Gastroesophageal sphincter (tissue), 4 donors: ENCODE measurements around the gene NUDT14. TPM values are rescaled to one million over a fixed set of nuclear protein-coding genes. Genes with fewer than 3 reads are reported as not detected.

ENCODE experiments used
- ATAC-seq: fragments of 150-250 bp; one replicate; pipeline ENCODE4 v1.9.1; 2016; ENCODE audit warnings: mild to moderate bottlenecking, moderate library complexity
- H3K27ac ChIP-seq, 4 donors: fragments of 200-600 bp; sonication (generic) in 3 of 4; 1 replicate in 3 of 4; 2 replicates in 1 of 4; pipeline ENCODE4 v1.5.1; 2016 to 2019
- H3K27me3 ChIP-seq: fragments of 200-600 bp; sonication (generic); one replicate; pipeline ENCODE4 v1.5.1; 2019
- H3K36me3 ChIP-seq, 2 donors: fragments of 200-600 bp; sonication (generic); one replicate each; pipeline ENCODE4 v1.5.1; 2019; ENCODE audit warnings: control low read depth in 1 of 2
- H3K4me1 ChIP-seq, 3 donors: fragments of 200-600 bp; sonication (generic); 1 replicate in 2 of 3; 2 replicates in 1 of 3; pipeline ENCODE4 v1.5.1; 2016 to 2019; ENCODE audit warnings: control low read depth in 2 of 3
- H3K4me3 ChIP-seq, 2 donors: fragments of 200-600 bp; sonication (generic); one replicate each; pipeline ENCODE4 v1.5.1; 2019; ENCODE audit warnings: mild to moderate bottlenecking in 1 of 2, moderate library complexity in 1 of 2
- H3K9me3 ChIP-seq, 3 donors: fragments of 200-600 bp; sonication (generic); one replicate each; pipeline ENCODE4 v1.5.1; 2017 to 2019; ENCODE audit warnings: control low read depth in 2 of 3
- CTCF ChIP-seq, 4 experiments: fragments of 200-600 bp in 2 of 4; fragments of 450-650 bp in 2 of 4; sonication (generic) in 1 of 4; IDR thresholded peaks; one replicate each; pipeline ENCODE4 v1.5.1; 2017 to 2019; ENCODE audit warnings: antibody characterized with exemption in 4 of 4, mild to moderate bottlenecking in 2 of 4, moderate library complexity in 2 of 4
- EP300 ChIP-seq: sonication (generic); formaldehyde crosslinking; IDR thresholded peaks from one replicate; pipeline ENCODE4 v1.6.1; 2017; ENCODE audit warnings: antibody characterized with exemption, mild to moderate bottlenecking
- POLR2A ChIP-seq, 2 donors: fragments of 450-650 bp; IDR thresholded peaks; one replicate each; pipeline ENCODE4 v1.6.1; 2017; ENCODE audit warnings: antibody characterized with exemption in 2 of 2, mild to moderate bottlenecking in 2 of 2, moderate library complexity in 1 of 2
- POLR2AphosphoS5 ChIP-seq: sonication (generic); formaldehyde crosslinking; IDR thresholded peaks from one replicate; pipeline ENCODE4 v1.6.1; 2017; ENCODE audit warnings: antibody characterized with exemption
- WGBS, 2 donors: methylation state at CpG; one replicate each; pipeline ENCODE4 v1.1.5; 2018; ENCODE audit warnings: low coverage in 1 of 2; 5-methylcytosine and 5-hydroxymethylcytosine counted together
- total RNA-seq, 4 donors: library from RNA; depleted of rRNA; stranded (reverse); fragments of >200 nt; gene quantifications; one replicate each; pipeline ENCODE4 v1.1.0, GENCODE V29; 2016

NUDT14 gene
- total RNA-seq, 4 donors from 2014 or later = 3.4 to 8.4 (median 4.6) TPM

DNA sequence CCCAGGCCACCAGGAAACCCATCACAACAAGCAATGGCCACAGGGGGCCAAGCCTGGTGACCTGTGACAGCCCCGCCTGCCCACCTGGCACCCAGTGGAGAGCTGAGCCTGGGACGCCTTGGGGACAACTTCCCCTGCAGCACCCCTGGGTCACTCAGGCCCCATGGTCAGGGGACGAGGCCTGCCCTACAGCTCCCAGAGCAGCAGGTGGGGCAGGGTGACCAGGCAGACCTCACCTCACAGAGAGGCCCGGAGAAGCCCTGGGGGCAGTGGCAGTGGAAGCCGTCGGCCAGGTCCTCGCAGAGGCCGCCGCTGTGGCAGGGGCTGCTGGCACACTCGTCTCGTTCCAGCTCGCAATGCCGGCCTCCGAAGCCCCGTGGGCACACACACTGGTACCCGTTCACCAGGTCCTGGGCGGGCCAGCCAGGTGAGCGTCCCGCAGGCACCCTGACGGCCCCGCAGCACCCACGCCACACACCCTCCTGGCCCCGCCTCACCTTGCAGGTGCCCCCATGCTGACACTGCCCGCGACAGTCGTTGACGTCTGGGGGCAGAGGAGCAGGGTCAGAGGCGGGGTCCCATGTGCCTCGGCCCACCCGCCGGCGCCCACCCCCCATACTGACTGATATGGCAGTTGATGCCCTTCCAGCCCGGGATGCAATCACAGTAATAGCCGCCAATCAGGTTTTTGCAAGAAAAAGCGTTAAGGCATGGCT is 30.6 kb downstream of the NUDT14 start:
- no CpG with 5 or more reads among the region's 35 CpGs for WGBS, 2 donors
- TF ChIP-seq POLR2A (IDR thresholded peaks at IDR 0.05) (no peak), POLR2AphosphoS5 (no peak), CTCF (IDR thresholded peaks at IDR 0.05) (no peak), EP300 (no peak)
- no peak for ATAC-seq

GRCh38 chr14:105150026-105150367 is 31.1 kb downstream of the NUDT14 start:
- H3K27me3 ChIP-seq = no peaks in the 10 kb centered on the region
- WGBS, 2 donors = 62 to 95% methylated on average over 2 of the region's 4 CpGs
- peaks cover 0 to 15% of the 10 kb centered on the region in 2 donors for H3K36me3 ChIP-seq
- TF ChIP-seq POLR2A (IDR thresholded peaks at IDR 0.05) = no peak
- TF ChIP-seq EP300 = no peak
- no peak for TF ChIP-seq POLR2AphosphoS5
- TF ChIP-seq CTCF (IDR thresholded peaks at IDR 0.05) = no peak
- H3K4me1 ChIP-seq = no peaks in the 10 kb centered on the region
- no peaks in the 10 kb centered on the region for H3K9me3 ChIP-seq
- H3K4me3 ChIP-seq = no peak overlapping the region
- no peak for ATAC-seq
- H3K27ac ChIP-seq = no peak overlapping the region

More for the DNA sequence above, 30.6 kb downstream of the NUDT14 start:
- Histone ChIP-seq H3K4me3 (no peak overlapping the region), H3K27me3 (no peaks in the 10 kb centered on the region), H3K4me1 (no peaks in the 10 kb centered on the region), H3K27ac (no peak overlapping the region), H3K9me3 (no peaks in the 10 kb centered on the region), H3K36me3 (peaks cover 0 to 15% of the 10 kb centered on the region in 2 donors)

DNA sequence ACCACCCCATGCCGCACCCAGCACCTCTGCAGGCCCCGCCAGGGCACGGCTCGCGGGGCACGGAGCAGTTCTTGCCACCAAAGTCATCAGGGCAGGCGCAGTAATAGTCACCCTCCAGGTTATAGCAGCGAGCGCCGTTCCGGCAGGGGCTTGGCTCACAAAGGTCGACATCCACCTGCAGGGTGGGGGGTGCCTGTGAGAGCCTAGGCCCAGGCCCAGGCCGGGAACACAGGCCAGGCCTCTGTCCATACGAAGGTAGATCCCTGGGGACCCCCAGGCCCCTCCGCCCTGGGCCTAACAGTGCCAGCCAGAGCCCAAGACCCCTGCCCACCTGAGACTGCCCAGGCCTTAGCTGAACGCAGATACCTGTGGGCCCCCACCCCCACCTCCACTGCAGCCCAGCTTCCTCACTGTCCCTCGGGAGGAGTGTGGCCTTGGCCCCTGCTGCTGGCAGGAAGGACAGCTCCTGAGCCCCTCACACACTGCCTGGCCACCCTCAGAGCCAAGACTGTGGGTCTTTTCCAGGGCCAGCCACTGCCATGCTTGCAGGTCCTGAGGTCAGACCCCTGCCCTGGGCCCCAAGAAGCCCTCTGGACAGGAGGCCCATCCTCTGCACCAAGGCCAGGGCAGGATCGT is 31.8 kb downstream of the NUDT14 start:
- Histone ChIP-seq H3K9me3 (no peaks in the 10 kb centered on the region), H3K27me3 (no peaks in the 10 kb centered on the region), H3K27ac (no peak overlapping the region), H3K4me3 (no peak overlapping the region), H3K36me3 (peaks cover 0 to 15% of the 10 kb centered on the region in 2 donors), H3K4me1 (no peaks in the 10 kb centered on the region)
- no peak for TF ChIP-seq POLR2AphosphoS5
- no peak for TF ChIP-seq EP300
- no peak for TF ChIP-seq POLR2A (IDR thresholded peaks at IDR 0.05)
- no peak for TF ChIP-seq CTCF (IDR thresholded peaks at IDR 0.05)
- WGBS, 2 donors = no CpG with 5 or more reads among the region's 18 CpGs
- no peak for ATAC-seq

- no peaks in the 10 kb centered on the region for H3K9me3 ChIP-seq
- H3K4me3 ChIP-seq = no peak overlapping the region
- WGBS, 2 donors = no CpG with 5 or more reads among the region's 27 CpGs
- no peak for ATAC-seq
- H3K27me3 ChIP-seq = no peaks in the 10 kb centered on the region
- no peak overlapping the region for H3K27ac ChIP-seq
- H3K36me3 ChIP-seq = peaks cover 0 to 15% of the 10 kb centered on the region in 2 donors
- no peak for TF ChIP-seq CTCF (IDR thresholded peaks at IDR 0.05)
- no peak for TF ChIP-seq POLR2A (IDR thresholded peaks at IDR 0.05)
- H3K4me1 ChIP-seq = no peaks in the 10 kb centered on the region
Observed at GRCh38 chr14:105148604-105149145, 32.4 kb downstream of the NUDT14 start.
